Psoas muscle (tissue), 8 donors: ENCODE results near the gene RAD9A. TPM values are rescaled to one million over a fixed set of nuclear protein-coding genes. Genes with fewer than 3 reads are reported as not detected.
A peak's percentile ranks its signal among the peaks of the same experiment; 100 is the strongest.

Experiments used
- ATAC-seq, 4 donors: fragments of 200-7000 bp; cut with Tn5 transposase; one replicate each; pipeline ENCODE4 v1.9.1; 2020; ENCODE audit warnings: moderate library complexity in 3 of 4, mild to moderate bottlenecking in 2 of 4
- DNase-seq, 2 donors: peaks; one replicate each; pipeline ENCODE4 v3.0.0-alpha.2; 2020
- H3K27ac ChIP-seq: fragments of 200-600 bp; one replicate; pipeline ENCODE4 v1.8.0; 2022
- H3K27me3 ChIP-seq, 3 donors: fragments of 200-600 bp in 1 of 3; one replicate each; pipeline versions ENCODE4 v1.6.1 to v1.8.0; 2013 to 2022; ENCODE audit warnings: low read length in 2 of 3, mild to moderate bottlenecking in 2 of 3, moderate library complexity in 1 of 3; ENCODE audit not compliant: insufficient read depth in 3 of 3
- H3K36me3 ChIP-seq, 2 donors: fragments of 200-600 bp in 1 of 2; one replicate each; pipeline versions ENCODE4 v1.6.1 to v1.8.0; 2013 to 2022; ENCODE audit warnings: low read depth in 1 of 2, mild to moderate bottlenecking in 1 of 2, moderate library complexity in 1 of 2; ENCODE audit not compliant: insufficient read depth in 1 of 2
- H3K4me1 ChIP-seq: fragments of 200-600 bp; one replicate; pipeline ENCODE4 v1.8.0; 2022
- H3K4me3 ChIP-seq: fragments of 200-600 bp; one replicate; pipeline ENCODE4 v1.8.0; 2022; ENCODE audit warnings: mild to moderate bottlenecking
- H3K9me3 ChIP-seq: fragments of 200-600 bp; one replicate; pipeline ENCODE4 v1.8.0; 2022
- WGBS, 3 donors: extraction: QIAGEN DNeasy Blood & Tissue Kit; methylation state at CpG; one replicate each; pipeline versions ENCODE4 v1.1.6 to v1.1.7; 2013; 5-methylcytosine and 5-hydroxymethylcytosine counted together
- intact Hi-C, 2 donors: fragments of 100-400 bp; cut with DNase I; formaldehyde crosslinking; loops; one replicate each; pipeline versions ENCODE4 v1.11.0 to v1.14.2; 2022
- long read RNA-seq, 2 donors: library from polyadenylated mRNA; unstranded; transcript quantifications; one replicate each; pipeline ENCODE4 v2.0.0, GENCODE V29; 2021
- polyA plus RNA-seq, 3 donors: library from polyadenylated mRNA; stranded (reverse); fragments of 200-250 nt; gene quantifications; one replicate each; pipeline ENCODE4 v1.2.3, GENCODE V29; 2013
- total RNA-seq, 4 donors: library from RNA; stranded (reverse); fragmentation: NEBNext Ultra II Directional in 2 of 4; extraction: Animal tissue kit (Norgen Biotek cat#: 25700) in 2 of 4; gene quantifications; one replicate each; pipeline versions ENCODE4 v1.2.1 to v1.2.4, GENCODE V29; 2021 to 2023
- TF ChIP-seq, protein P1 (sequence below): fragments of 200-600 bp; IDR thresholded peaks from one replicate; pipeline ENCODE4 v1.8.0; 2022; ENCODE audit warnings: antibody characterized with exemption
- donor health status: healthy with polysubstance abuse.
- donor health status: DM: no; HTN: no; CAD: no; lungs with moderate emphysema.
- donor health status: Bipolar disorder and iron deficiency.
- donor health status: healthy.
- donor health status: DM: yes; HTN: yes; CAD: no.
- donor health status: DM: no; HTN: no; CAD: no.
- donor health status: DM: no; HTN: no; CAD: no.
- donor health status: DM: yes; HTN: yes; CAD: no.

RAD9A gene
- 1 to 10 TPM; 1.8 to 6.7 (median 5.8) TPM for total RNA-seq
- polyA plus RNA-seq: 10 to 100 TPM in 2 of 3 donors, 1 to 10 TPM in 1; 7.1 to 12.3 (median 10.1) TPM
- long read RNA-seq, donor 1, partial matches to known transcripts: 0 of 5 reads
- long read RNA-seq, donor 1, other reads (novel, unspliced or antisense): 4 of 5 reads
- long read RNA-seq, donor 2, partial matches to known transcripts: 2 of 10 reads
- long read RNA-seq, donor 2, other reads (novel, unspliced or antisense): 4 of 10 reads

DNA sequence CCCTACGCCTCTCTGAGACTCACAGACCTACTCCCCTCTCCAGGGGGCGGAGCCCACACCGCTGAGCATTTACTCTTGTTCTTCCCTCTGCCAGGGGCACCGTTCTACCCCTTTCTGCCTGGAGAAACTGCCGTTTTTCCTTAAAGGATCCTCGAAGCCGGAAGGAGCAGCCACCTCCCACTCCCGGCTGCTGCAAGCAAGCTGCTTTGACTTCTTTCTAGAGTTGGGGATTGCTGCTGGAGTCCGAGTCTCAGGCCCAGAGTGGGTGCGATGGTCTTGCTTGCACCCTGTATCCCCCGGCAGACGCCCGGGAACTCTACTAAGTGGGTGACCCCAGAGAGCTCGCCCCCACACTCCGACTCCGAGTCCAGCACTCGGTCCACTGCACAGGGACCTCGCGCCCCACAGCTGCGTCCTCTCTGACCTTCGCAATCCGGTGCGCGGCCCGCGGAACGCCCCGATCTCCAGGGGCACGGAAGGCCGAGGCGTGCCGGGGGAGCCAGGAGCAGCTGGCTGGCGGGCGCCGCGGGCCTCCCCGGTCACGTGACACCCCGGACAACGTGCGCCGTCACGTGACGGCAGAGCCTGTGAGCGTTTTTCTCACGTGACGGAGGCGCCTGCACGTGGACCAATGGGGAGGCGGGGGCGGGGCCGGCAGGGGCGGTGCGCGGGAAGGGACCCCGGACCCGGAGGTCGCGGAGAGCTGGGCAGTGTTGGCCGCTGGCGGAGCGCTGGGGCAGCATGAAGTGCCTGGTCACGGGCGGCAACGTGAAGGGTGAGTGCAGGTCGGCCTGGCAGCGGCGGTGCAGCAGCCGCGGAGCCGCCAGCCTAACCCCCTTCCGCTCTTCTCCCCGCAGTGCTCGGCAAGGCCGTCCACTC is at the start of gene RAD9A:
RAD9A (plus strand) TSS at position 683 of the 879 bp plus-strand sequence; CDS start at position 742, 59 bp downstream.
- TF ChIP-seq, protein P1, sequence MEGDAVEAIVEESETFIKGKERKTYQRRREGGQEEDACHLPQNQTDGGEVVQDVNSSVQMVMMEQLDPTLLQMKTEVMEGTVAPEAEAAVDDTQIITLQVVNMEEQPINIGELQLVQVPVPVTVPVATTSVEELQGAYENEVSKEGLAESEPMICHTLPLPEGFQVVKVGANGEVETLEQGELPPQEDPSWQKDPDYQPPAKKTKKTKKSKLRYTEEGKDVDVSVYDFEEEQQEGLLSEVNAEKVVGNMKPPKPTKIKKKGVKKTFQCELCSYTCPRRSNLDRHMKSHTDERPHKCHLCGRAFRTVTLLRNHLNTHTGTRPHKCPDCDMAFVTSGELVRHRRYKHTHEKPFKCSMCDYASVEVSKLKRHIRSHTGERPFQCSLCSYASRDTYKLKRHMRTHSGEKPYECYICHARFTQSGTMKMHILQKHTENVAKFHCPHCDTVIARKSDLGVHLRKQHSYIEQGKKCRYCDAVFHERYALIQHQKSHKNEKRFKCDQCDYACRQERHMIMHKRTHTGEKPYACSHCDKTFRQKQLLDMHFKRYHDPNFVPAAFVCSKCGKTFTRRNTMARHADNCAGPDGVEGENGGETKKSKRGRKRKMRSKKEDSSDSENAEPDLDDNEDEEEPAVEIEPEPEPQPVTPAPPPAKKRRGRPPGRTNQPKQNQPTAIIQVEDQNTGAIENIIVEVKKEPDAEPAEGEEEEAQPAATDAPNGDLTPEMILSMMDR: no peak
- no peaks in the 10 kb centered on the region for H3K27me3 ChIP-seq
- peak; percentile 96 to 98 for DNase-seq

DNA sequence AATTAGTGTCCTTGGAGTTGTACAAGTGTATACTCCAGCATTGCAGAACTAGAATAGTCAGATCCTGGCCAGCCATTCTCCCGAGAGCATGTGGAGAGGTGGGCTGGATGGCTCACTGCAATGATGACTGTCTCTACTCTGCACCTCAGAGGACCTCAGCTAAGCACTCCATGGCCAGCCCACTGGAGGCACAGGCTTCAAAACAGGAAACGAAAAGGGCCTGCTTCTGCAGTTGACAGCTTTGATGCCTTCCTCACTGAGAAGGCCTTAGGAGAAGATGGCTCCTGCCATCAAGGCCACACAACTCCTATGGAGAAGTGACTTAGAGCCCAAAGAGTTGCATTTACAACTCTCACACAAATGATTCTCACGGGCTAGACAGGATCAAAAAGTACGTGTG is 47.5 kb upstream of the RAD9A start:
- H3K4me3 ChIP-seq: no peak overlapping the region
- 86 to 89% (median 86%) methylated on average over 4 of the region's 4 CpGs for WGBS, 3 donors
- no peaks in the 10 kb centered on the region for H3K4me1 ChIP-seq
- no peak overlapping the region for H3K27ac ChIP-seq
- DNase-seq: no peak
- intact Hi-C loops: no loop called here
- H3K36me3 ChIP-seq: no peaks in the 10 kb centered on the region
- ATAC-seq: no peak
- no peaks in the 10 kb centered on the region for H3K9me3 ChIP-seq
- TF ChIP-seq, protein P1: no peak
- no peaks in the 10 kb centered on the region for H3K27me3 ChIP-seq

More for the DNA sequence above, at the start of gene RAD9A:
- H3K36me3 ChIP-seq: peaks cover 0 to 26% of the 10 kb centered on the region in 2 donors
- 0 to 1% (median 1%) methylated on average over 63 to 75 of the region's 75 CpGs for WGBS, 3 donors
- intact Hi-C loops: no loop called here
- peak within 1 kb of the TSS; percentile 96 for H3K4me3 ChIP-seq
- H3K9me3 ChIP-seq: no peaks in the 10 kb centered on the region
- peak; percentile 83 to 94 (median 88) for ATAC-seq
- H3K27ac ChIP-seq: peak within 1 kb of the TSS; percentile 96
- H3K4me1 ChIP-seq: peaks cover 12% of the 10 kb centered on the region

DNA sequence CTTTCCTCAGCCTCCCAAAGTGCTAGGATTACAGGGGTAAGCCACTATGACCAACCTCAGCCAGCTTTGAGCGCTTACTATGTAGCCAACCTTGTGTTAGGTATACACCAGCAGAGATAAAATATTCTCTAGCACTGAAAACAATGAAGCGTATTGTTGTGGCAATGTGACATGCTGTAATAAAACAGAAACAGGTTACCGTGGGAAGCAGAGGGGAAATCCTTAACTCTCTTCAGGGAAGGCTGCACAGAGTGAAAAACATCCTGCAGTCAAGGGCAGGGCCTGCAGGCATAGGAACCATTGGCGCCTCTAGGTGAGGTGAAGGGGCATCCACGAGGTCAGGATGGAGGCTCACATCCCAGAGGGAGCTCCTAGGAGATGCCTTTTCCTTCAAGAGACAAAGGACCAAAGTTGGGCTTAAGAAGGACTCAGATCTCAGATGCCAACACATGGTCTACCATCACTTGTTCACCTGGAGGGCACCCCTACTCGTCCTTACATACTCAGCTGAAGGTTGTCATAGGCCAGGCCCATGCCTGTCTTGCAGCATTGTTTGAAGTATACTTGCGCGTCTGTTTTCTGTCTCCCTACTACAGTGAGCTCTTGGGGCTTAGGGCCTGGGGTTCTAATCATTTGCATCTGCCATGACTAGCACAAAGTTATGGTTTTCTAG is 46.4 kb upstream of the RAD9A start:
- Histone ChIP-seq H3K4me3 (no peak overlapping the region), H3K4me1 (peaks cover 2% of the 10 kb centered on the region), H3K36me3 (no peaks in the 10 kb centered on the region), H3K27me3 (no peaks in the 10 kb centered on the region), H3K27ac (no peak overlapping the region), H3K9me3 (no peaks in the 10 kb centered on the region)
- TF ChIP-seq, protein P1: no peak
- DNase-seq (no peak), ATAC-seq (no peak)
- 73 to 84% (median 81%) methylated on average over 8 of the region's 8 CpGs for WGBS, 3 donors
- intact Hi-C loops: no loop called here

DNA sequence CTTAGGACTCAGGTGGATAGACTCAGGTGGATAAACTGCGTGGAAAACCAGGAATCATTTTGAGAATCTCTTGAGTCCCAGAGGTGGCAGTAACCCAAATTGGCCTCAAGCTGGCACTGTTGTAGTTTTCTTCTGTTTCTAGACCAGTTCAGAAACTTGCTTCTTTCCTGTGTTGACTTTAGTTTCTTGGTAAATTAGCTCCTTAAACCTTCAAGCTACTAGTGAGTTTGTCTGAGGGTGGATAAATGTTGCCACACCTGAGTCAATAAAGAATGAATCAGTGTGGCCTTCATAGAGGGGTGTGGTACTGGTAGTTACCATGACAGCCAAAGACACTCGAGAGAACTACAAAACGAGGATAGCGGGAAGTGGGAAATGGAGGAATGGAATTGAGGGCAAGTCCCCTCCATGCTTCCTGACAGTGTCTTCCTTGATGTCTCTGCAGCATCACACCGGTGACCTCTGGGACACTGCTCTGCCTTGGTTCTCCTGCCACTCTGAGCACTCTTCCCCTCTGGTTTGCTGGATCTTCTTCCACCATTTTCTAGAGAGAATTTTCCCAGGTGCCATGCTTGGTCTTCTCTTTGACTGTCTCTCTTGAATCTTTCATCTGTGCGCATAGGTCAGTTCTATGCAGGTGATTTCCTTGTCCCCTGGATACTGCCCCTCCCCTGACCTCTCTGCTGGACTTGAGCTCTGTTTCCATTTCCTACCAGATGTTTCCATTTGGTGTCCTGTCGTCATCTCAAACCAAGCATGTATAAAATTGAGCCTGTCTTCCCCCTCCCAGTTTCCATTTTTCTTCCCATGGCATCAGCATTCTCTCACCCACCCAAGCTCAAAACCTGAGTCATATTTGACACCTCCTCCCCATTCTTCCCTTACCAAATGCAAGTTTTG is 45.6 kb upstream of the RAD9A start:
- Histone ChIP-seq H3K27ac (no peak overlapping the region), H3K36me3 (no peaks in the 10 kb centered on the region), H3K9me3 (no peaks in the 10 kb centered on the region), H3K27me3 (no peaks in the 10 kb centered on the region), H3K4me3 (no peak overlapping the region), H3K4me1 (peaks cover 9% of the 10 kb centered on the region)
- intact Hi-C loops: no loop called here
- TF ChIP-seq, protein P1: peak; percentile 37
- DNase-seq: no peak
- WGBS, 3 donors: 70 to 76% (median 71%) methylated on average over 7 of the region's 7 CpGs
- ATAC-seq: no peak
